ENCODE results near the gene POFUT2. TPM values are rescaled to one million over a fixed set of nuclear protein-coding genes. Genes with fewer than 3 reads are reported as not detected.
A peak's percentile ranks its signal among the peaks of the same experiment; 100 is the strongest.

Gene POFUT2
- total RNA-seq, 1 donor from 2014 or later, result 39.5 TPM

DNA sequence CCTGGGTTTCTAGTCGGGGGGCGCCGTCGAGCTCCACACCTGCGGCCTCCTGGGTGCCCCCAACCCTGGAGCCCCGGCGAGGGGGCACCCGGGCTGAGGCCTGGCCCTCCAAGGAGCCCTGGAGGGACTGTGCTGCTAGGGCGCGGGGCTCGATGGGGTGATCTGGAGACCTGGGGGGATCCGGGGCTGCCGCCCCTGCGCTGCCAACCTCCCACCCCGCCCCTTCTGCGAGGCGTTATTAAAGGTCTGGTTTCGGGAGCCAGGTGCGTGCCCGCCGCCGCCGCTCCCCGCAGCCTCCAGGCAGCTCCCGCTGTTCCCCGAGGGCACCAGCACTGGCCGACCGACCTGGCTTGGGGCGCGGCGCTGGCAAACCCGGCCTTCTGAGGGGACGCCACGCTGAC is 746 bp upstream of the POFUT2 start:
- no peaks in the 10 kb centered on the region for H3K9me3 Mint-ChIP-seq
- no peaks in the 10 kb centered on the region for H3K27me3 Mint-ChIP-seq (ENCODE audit: low read depth)
- peaks cover 5% of the 10 kb centered on the region for H3K36me3 Mint-ChIP-seq (ENCODE audit: low read depth)
- H3K4me3 Mint-ChIP-seq, result peak overlapping the region; percentile 82
- H3K4me1 Mint-ChIP-seq, result peaks cover 36% of the 10 kb centered on the region
- no peak for DNase-seq (ENCODE audit: low read depth, low spot score)
- TF ChIP-seq, protein P1, sequence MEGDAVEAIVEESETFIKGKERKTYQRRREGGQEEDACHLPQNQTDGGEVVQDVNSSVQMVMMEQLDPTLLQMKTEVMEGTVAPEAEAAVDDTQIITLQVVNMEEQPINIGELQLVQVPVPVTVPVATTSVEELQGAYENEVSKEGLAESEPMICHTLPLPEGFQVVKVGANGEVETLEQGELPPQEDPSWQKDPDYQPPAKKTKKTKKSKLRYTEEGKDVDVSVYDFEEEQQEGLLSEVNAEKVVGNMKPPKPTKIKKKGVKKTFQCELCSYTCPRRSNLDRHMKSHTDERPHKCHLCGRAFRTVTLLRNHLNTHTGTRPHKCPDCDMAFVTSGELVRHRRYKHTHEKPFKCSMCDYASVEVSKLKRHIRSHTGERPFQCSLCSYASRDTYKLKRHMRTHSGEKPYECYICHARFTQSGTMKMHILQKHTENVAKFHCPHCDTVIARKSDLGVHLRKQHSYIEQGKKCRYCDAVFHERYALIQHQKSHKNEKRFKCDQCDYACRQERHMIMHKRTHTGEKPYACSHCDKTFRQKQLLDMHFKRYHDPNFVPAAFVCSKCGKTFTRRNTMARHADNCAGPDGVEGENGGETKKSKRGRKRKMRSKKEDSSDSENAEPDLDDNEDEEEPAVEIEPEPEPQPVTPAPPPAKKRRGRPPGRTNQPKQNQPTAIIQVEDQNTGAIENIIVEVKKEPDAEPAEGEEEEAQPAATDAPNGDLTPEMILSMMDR (conservative IDR thresholded peaks at IDR 0.05), result no peak
- H3K27ac Mint-ChIP-seq (ENCODE audit: unreplicated experiment), result no peak overlapping the region

- Mint-ChIP-seq H3K9me3 (no peaks in the 10 kb centered on the region), H3K36me3 (ENCODE audit: low read depth) (peaks cover 5% of the 10 kb centered on the region), H3K4me3 (peak overlapping the region; percentile 84), H3K27ac (ENCODE audit: unreplicated experiment) (no peak overlapping the region), H3K27me3 (ENCODE audit: low read depth) (no peaks in the 10 kb centered on the region), H3K4me1 (peaks cover 29% of the 10 kb centered on the region)
- peak; percentile 49 for DNase-seq (ENCODE audit: low read depth, low spot score)
- TF ChIP-seq, protein P1 (conservative IDR thresholded peaks at IDR 0.05), result no peak
Measured at GRCh38 chr21:45286671-45287437, 841 bp downstream of the POFUT2 start.

- Mint-ChIP-seq H3K27me3 (ENCODE audit: low read depth) (no peaks in the 10 kb centered on the region), H3K27ac (ENCODE audit: unreplicated experiment) (peak overlapping the region; percentile 57), H3K36me3 (ENCODE audit: low read depth) (peaks cover 8% of the 10 kb centered on the region), H3K9me3 (no peaks in the 10 kb centered on the region), H3K4me1 (peaks cover 21% of the 10 kb centered on the region), H3K4me3 (peak overlapping the region; percentile 74)
- TF ChIP-seq, protein P1 (conservative IDR thresholded peaks at IDR 0.05), result no peak
- no peak for DNase-seq (ENCODE audit: low read depth, low spot score)
Measured at GRCh38 chr21:45285266-45285931, 2.3 kb downstream of the POFUT2 start.

- peaks cover 17% of the 10 kb centered on the region for H3K4me1 Mint-ChIP-seq
- peak overlapping the region; percentile 35 for H3K27ac Mint-ChIP-seq (ENCODE audit: unreplicated experiment)
- H3K4me3 Mint-ChIP-seq, result no peak overlapping the region
- TF ChIP-seq, protein P1 (conservative IDR thresholded peaks at IDR 0.05), result no peak
- H3K9me3 Mint-ChIP-seq, result no peaks in the 10 kb centered on the region
- DNase-seq (ENCODE audit: low read depth, low spot score), result no peak
- no peaks in the 10 kb centered on the region for H3K27me3 Mint-ChIP-seq (ENCODE audit: low read depth)
- H3K36me3 Mint-ChIP-seq (ENCODE audit: low read depth), result peaks cover 11% of the 10 kb centered on the region
Measured at GRCh38 chr21:45284456-45284741, 3.3 kb downstream of the POFUT2 start.

DNA sequence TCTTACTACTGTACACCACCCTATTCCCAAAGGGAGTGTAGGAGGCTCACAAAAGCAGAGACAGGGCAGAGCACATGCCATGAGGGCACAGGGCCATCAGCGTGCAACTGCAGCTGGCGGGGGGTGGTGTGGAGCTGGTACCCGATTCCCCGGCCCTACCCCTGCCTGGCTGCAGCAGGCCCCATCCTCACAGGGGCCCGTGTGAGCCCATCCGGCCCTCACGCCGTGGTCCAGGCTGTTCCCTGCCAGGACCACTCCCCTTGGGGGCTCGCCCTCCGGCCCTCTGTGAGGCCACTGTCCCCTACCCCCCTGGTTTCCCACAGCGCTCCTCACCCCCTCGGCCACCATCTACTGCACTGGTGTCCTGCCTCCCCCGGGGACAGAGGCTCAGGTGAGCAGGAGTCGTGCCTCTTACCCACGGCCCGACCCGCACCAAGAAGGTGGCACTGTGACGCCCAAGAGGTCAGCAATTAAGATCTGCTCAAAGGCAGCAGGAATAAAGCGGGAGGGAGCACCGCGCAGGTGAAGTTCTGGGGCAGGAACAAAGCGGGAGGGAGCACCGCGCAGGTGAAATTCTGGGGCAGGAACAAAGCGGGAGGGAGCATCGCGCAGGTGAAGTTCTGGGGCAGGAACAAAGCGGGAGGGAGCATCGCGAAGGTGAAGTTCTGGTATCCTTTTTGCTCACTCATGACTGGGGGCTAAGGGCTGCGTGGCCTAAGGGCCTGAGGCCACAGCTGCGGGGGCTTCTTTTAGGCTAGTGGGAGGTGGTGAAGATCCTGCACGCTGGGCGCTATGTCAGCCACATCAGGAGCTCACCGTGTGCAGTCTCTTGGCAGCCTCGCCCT is 3.9 kb downstream of the POFUT2 start:
- Mint-ChIP-seq H3K4me1 (peaks cover 13% of the 10 kb centered on the region), H3K36me3 (ENCODE audit: low read depth) (peaks cover 11% of the 10 kb centered on the region), H3K27ac (ENCODE audit: unreplicated experiment) (no peak overlapping the region), H3K9me3 (no peaks in the 10 kb centered on the region), H3K4me3 (peak overlapping the region; percentile 66), H3K27me3 (ENCODE audit: low read depth) (no peaks in the 10 kb centered on the region)
- no peak for DNase-seq (ENCODE audit: low read depth, low spot score)
- TF ChIP-seq, protein P1 (conservative IDR thresholded peaks at IDR 0.05), result no peak
